GM12872 (cell line): ENCODE results near the gene CDC42BPG.

Source experiments
- TF ChIP-seq, protein P1 (sequence below): IDR thresholded peaks from 3 replicates; pipeline ENCODE4 v1.5.1; 2011; ENCODE audit warnings: low read depth, mild to moderate bottlenecking, low read length, moderate library complexity; ENCODE audit not compliant: insufficient read depth

CDC42BPG gene

DNA sequence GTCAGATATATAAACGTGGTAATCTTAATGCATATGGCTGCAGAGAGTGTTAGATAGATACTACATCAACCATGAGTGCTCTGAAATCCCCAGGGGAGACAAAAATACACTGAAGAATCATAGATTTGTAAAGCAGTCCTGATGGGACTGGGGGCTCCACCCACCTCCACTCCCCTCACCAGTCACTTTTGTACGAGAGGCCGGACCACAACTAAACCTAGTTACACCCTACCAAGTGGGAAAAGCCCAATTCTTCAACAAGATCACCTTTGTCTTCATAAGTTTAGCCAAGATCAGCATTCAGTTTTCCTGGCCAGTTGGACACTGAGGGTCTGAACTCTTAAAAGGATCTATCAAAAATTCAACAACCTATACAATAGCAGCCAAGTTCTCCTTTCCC is 67.6 kb downstream of the CDC42BPG start:
- TF ChIP-seq, protein P1, sequence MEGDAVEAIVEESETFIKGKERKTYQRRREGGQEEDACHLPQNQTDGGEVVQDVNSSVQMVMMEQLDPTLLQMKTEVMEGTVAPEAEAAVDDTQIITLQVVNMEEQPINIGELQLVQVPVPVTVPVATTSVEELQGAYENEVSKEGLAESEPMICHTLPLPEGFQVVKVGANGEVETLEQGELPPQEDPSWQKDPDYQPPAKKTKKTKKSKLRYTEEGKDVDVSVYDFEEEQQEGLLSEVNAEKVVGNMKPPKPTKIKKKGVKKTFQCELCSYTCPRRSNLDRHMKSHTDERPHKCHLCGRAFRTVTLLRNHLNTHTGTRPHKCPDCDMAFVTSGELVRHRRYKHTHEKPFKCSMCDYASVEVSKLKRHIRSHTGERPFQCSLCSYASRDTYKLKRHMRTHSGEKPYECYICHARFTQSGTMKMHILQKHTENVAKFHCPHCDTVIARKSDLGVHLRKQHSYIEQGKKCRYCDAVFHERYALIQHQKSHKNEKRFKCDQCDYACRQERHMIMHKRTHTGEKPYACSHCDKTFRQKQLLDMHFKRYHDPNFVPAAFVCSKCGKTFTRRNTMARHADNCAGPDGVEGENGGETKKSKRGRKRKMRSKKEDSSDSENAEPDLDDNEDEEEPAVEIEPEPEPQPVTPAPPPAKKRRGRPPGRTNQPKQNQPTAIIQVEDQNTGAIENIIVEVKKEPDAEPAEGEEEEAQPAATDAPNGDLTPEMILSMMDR: no peak

DNA sequence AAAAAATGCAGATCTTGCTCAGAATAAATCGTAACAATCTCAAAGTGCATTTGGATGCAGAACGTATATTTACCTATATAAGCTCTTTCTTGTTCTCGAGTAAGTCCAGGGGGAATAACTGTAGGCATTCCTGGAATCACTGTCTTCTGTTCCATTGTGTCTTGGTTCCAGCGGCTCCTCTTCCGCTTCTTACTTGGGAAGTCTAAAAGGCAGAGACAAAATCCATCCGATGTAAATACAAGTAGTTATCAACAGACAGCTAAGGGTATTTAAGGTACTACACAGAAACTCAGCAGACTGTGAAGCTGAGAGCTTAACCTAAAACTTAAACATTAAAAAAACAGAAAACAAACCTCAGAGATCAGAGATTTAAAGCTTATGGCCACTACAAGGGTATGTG is 68.0 kb downstream of the CDC42BPG start:
- TF ChIP-seq, protein P1: no peak

DNA sequence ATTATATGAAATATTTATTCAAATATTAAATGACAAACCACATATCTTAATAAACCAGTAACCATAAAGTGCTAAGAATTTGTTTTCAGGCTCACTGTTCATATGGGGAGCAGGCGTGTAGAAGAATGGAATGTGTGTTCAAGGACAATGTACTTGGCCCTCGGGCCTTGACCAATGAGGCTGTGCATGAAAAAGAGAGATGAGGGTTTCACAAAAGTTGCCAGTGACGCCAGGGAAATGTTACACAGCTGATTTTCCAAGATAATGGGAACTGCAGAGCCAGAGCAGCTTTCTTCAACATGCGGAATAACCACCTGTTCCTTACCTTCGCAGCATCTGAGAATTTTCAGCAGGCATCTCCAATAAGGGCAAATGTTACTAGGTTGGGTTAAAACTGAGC is 70.3 kb downstream of the CDC42BPG start:
- TF ChIP-seq, protein P1: no peak
